GM06990 (cell line): ENCODE data around the gene DUOX1.

ENCODE experiments used
- DNase-seq: peaks from one replicate; pipeline ENCODE4 v3.0.0-alpha.2; 2011; ENCODE audit not compliant: insufficient read length; ENCODE audit errors: extremely low read depth
- H3K27me3 ChIP-seq: replicated peaks from 2 replicates; pipeline ENCODE4 v1.6.0; 2011; ENCODE audit warnings: low read length; ENCODE audit not compliant: control insufficient read depth, insufficient read depth
- H3K36me3 ChIP-seq: 2 replicates; pipeline ENCODE4 v1.5.1; 2011; ENCODE audit warnings: low read length; ENCODE audit not compliant: control insufficient read depth, insufficient read depth
- H3K4me3 ChIP-seq: replicated peaks from 2 replicates; pipeline ENCODE4 v1.5.1; 2011; ENCODE audit warnings: low read depth, mild to moderate bottlenecking, control low read depth, low read length
- TF ChIP-seq, protein P1 (sequence below): IDR thresholded peaks from 2 replicates; pipeline ENCODE4 v1.5.1; 2011; ENCODE audit warnings: low read length, control low read depth, mild to moderate bottlenecking, inconsistent platforms; ENCODE audit not compliant: insufficient read depth, poor library complexity, severe bottlenecking

DUOX1 gene

DNA sequence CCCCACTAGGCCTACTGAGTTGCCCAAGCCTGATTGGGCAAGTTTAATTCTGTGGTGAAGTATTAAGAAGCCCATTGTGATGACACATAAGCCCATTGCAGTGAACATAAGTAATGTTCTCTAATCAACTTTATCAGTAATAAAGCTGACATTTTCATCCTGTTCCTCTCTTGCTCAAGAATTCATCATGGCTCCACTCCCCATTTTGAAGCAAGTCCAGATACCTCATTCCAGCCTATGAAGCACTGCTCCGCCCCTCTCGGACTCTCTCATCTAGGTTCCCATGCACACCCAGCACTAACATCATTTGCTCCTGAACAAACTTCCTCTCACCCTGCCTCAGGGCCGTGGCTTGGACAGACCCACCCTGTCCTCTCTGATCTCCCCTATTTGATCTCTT lies 47.5 kb downstream of the DUOX1 start:
- Histone ChIP-seq H3K27me3 (no peaks in the 10 kb centered on the region), H3K36me3 (no peaks in the 10 kb centered on the region), H3K4me3 (no peak overlapping the region)
- TF ChIP-seq, protein P1, sequence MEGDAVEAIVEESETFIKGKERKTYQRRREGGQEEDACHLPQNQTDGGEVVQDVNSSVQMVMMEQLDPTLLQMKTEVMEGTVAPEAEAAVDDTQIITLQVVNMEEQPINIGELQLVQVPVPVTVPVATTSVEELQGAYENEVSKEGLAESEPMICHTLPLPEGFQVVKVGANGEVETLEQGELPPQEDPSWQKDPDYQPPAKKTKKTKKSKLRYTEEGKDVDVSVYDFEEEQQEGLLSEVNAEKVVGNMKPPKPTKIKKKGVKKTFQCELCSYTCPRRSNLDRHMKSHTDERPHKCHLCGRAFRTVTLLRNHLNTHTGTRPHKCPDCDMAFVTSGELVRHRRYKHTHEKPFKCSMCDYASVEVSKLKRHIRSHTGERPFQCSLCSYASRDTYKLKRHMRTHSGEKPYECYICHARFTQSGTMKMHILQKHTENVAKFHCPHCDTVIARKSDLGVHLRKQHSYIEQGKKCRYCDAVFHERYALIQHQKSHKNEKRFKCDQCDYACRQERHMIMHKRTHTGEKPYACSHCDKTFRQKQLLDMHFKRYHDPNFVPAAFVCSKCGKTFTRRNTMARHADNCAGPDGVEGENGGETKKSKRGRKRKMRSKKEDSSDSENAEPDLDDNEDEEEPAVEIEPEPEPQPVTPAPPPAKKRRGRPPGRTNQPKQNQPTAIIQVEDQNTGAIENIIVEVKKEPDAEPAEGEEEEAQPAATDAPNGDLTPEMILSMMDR, result no peak
- DNase-seq, result no peak

DNA sequence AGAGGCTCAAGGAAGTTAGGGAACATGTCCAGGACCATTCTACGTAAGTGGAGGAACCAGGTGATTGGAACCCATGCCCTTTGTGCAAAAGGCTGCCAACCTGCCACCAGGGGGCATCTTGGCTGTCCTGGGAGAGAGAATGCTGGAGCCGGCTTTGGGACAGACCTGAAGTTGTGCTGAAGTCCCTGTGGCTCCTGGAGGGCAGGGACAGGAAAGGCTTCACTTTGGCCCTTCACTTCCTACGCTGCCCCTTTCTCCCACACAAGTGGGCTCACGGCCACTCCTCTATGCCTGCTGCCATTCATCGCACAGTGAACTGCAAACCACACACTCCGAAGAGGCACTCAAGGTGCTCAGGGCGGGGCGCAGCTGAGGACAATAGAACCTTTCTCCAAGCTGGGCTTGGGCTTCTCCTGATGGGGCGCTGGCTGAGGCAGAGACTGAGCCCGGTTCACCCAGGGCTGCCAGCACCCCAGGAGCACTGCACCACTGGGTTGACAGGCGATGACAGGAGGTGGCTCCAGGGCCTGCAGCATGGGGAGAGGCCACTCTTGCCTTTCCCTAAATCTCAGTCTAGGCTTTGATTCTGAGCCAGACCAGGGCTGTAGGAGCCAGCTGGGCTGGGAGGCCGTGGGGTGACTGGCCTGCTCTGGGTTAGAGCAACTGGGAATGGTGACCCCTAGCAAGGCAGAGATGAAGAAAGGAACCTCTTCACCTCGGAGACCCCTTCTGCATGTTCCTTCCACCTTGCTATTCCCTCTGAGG lies 49.6 kb downstream of the DUOX1 start:
- TF ChIP-seq, protein P1, result peak; percentile 70
- Histone ChIP-seq H3K36me3 (no peaks in the 10 kb centered on the region), H3K4me3 (no peak overlapping the region), H3K27me3 (no peaks in the 10 kb centered on the region)
- no peak for DNase-seq

DNA sequence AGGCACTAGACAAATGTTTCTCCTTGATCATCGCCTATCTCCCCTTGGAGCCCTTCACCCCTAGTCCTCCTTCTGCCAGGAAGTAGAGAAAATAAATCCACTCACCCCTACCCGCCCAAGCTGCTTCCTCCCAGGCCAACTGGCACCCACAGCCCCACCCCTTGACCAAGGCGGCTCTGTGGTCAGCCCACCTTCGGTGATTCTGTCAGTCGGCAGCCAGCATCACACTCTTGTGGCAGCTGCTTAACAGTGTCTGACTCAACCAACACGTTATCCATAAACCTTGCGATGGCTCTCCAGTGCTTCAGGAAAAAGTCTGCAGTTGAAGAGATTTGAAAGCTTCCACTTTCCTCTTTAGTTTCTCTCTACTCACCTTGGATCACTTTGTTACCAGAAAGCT lies 50.4 kb downstream of the DUOX1 start:
- TF ChIP-seq, protein P1, result no peak
- no peaks in the 10 kb centered on the region for H3K36me3 ChIP-seq
- no peak overlapping the region for H3K4me3 ChIP-seq
- no peak for DNase-seq
- no peaks in the 10 kb centered on the region for H3K27me3 ChIP-seq

DNA sequence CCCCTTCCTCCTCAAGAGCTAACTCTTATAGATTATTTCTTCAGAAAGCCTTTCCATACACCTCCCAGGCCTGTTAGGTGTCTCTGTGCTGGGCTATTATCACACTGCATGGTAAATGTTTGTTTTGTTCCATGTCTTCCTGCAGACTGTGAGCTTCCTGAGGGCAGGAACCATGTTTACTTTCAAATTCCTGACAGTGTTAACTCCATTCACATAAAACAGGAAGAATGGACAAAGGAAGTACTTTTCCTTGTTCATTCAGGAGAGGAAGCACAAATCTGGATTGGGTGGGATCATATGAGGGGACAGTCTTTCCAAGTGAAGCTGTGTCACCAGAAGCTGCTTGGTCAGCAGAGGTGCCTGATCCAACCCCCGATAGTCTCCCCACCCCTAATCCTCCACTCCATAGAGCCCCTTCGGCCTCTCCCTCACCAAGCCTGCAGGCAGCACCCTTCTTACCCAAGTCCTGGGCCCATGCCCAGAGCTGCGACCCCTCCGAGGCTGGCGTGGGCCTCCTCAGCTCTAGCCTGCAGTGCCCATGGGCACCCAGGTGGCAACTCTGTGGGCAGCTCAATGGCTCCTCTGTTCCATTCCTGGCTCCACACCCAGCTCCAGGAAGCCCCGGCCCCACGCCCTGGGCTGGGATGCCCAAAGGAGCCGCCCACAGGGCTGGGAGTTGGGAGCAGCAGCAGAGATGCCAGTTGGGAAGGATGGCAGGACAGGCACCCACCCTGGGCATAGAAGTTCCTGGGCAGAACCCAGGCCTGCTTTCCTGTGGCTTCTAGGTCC lies 51.0 kb downstream of the DUOX1 start:
- TF ChIP-seq, protein P1, result no peak
- Histone ChIP-seq H3K36me3 (no peaks in the 10 kb centered on the region), H3K27me3 (no peaks in the 10 kb centered on the region), H3K4me3 (no peak overlapping the region)
- no peak for DNase-seq

DNA sequence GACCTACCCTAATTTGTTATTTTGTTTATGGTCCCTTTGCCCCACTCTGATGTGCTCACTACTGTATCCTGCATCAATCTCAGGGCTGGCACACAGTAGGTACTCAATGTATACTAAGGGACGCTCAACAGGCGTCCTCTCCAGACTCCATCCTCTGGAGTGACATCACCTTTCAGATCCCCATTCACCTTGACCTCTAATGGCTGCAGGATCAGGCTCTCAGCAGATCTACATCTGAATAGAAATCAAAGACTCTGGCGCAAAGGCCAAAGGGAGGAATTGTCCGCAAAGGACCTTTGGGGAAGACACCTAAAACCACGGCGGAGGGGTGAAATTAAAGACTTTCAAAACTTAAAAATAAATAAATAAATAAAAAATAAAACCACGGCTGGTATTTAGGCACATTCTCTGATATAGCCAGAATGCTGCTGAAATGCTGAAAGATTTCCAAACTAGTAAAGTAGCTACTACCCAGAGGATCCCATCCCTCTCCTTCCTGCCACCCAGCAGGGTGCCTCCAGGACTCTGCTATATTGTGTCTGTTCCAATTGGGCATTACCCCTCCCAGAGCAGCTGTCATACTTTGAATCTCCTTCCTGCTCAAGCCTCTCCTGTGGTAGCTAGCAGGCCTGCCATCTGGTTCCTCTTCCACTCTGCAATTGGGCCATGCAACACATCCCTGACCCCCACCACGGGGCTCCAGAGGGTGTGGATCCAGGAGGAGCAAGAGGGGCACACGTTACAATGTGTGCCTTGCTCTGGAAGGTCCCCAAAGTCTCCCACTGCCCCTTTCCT lies 51.9 kb downstream of the DUOX1 start:
- H3K27me3 ChIP-seq, result no peaks in the 10 kb centered on the region
- H3K36me3 ChIP-seq, result no peaks in the 10 kb centered on the region
- H3K4me3 ChIP-seq, result no peak overlapping the region
- no peak for DNase-seq
- TF ChIP-seq, protein P1, result no peak
